ENCODE data around the gene UVRAG.
A peak's percentile ranks its signal among the peaks of the same experiment; 100 is the strongest.

The UVRAG gene

GRCh38 chr11:75896843-75897419, 81.9 kb downstream of the UVRAG start:
- no peak overlapping the region for H3K4me3 ChIP-seq
- peak; percentile 40 for DNase-seq (ENCODE audit: low read depth, low spot score)
- TF ChIP-seq POLR2AphosphoS5 (IDR thresholded peaks at IDR 0.05; ENCODE audit: borderline replicate concordance, low read depth, low read length) (no peak), FOXP2 (optimal IDR thresholded peaks at IDR 0.05; ENCODE audit: control extremely low read depth, extremely low read length, insufficient read depth) (no peak), EZH2 (IDR thresholded peaks at IDR 0.05) (no peak)
- H3K9ac ChIP-seq (ENCODE audit: insufficient read length) = no peak overlapping the region
- H3K36me3 ChIP-seq (ENCODE audit: insufficient read depth, low read length) = no peaks in the 10 kb centered on the region
- H3K27ac ChIP-seq = no peak overlapping the region
- no peaks in the 10 kb centered on the region for H3K9me3 ChIP-seq (ENCODE audit: low read depth, low read length)

- DNase-seq (ENCODE audit: low read depth, low spot score) = no peak
- H3K9ac ChIP-seq (ENCODE audit: insufficient read length) = no peak overlapping the region
- H3K27ac ChIP-seq = no peak overlapping the region
- H3K4me3 ChIP-seq = no peak overlapping the region
- H3K36me3 ChIP-seq (ENCODE audit: insufficient read depth, low read length) = no peaks in the 10 kb centered on the region
- TF ChIP-seq POLR2AphosphoS5 (IDR thresholded peaks at IDR 0.05; ENCODE audit: borderline replicate concordance, low read depth, low read length) = no peak
- TF ChIP-seq EZH2 (IDR thresholded peaks at IDR 0.05) = no peak
- TF ChIP-seq FOXP2 (optimal IDR thresholded peaks at IDR 0.05; ENCODE audit: control extremely low read depth, extremely low read length, insufficient read depth) = no peak
- no peaks in the 10 kb centered on the region for H3K9me3 ChIP-seq (ENCODE audit: low read depth, low read length)
These were observed 83.9 kb downstream of the UVRAG start for GRCh38 chr11:75898871-75899270.

GRCh38 chr11:75899806-75900205, 84.8 kb downstream of the UVRAG start:
- Histone ChIP-seq H3K36me3 (ENCODE audit: insufficient read depth, low read length) (no peaks in the 10 kb centered on the region), H3K9me3 (ENCODE audit: low read depth, low read length) (no peaks in the 10 kb centered on the region), H3K4me3 (no peak overlapping the region), H3K9ac (ENCODE audit: insufficient read length) (no peak overlapping the region), H3K27ac (no peak overlapping the region)
- no peak for DNase-seq (ENCODE audit: low read depth, low spot score)
- TF ChIP-seq FOXP2 (optimal IDR thresholded peaks at IDR 0.05; ENCODE audit: control extremely low read depth, extremely low read length, insufficient read depth) = no peak
- TF ChIP-seq POLR2AphosphoS5 (IDR thresholded peaks at IDR 0.05; ENCODE audit: borderline replicate concordance, low read depth, low read length) = no peak
- TF ChIP-seq EZH2 (IDR thresholded peaks at IDR 0.05) = no peak

- Histone ChIP-seq H3K9ac (ENCODE audit: insufficient read length) (no peak overlapping the region), H3K27ac (no peak overlapping the region), H3K36me3 (ENCODE audit: insufficient read depth, low read length) (no peaks in the 10 kb centered on the region), H3K9me3 (ENCODE audit: low read depth, low read length) (no peaks in the 10 kb centered on the region), H3K4me3 (no peak overlapping the region)
- no peak for DNase-seq (ENCODE audit: low read depth, low spot score)
- no peak for TF ChIP-seq POLR2AphosphoS5 (IDR thresholded peaks at IDR 0.05; ENCODE audit: borderline replicate concordance, low read depth, low read length)
- TF ChIP-seq FOXP2 (optimal IDR thresholded peaks at IDR 0.05; ENCODE audit: control extremely low read depth, extremely low read length, insufficient read depth) = no peak
- TF ChIP-seq EZH2 (IDR thresholded peaks at IDR 0.05) = no peak
These were observed 85.8 kb downstream of the UVRAG start for GRCh38 chr11:75900848-75901247.

GRCh38 chr11:75902631-75903030, 87.6 kb downstream of the UVRAG start:
- H3K27ac ChIP-seq = no peak overlapping the region
- no peak for DNase-seq (ENCODE audit: low read depth, low spot score)
- H3K9ac ChIP-seq (ENCODE audit: insufficient read length) = no peak overlapping the region
- TF ChIP-seq EZH2 (IDR thresholded peaks at IDR 0.05) = no peak
- no peak for TF ChIP-seq FOXP2 (optimal IDR thresholded peaks at IDR 0.05; ENCODE audit: control extremely low read depth, extremely low read length, insufficient read depth)
- no peak for TF ChIP-seq POLR2AphosphoS5 (IDR thresholded peaks at IDR 0.05; ENCODE audit: borderline replicate concordance, low read depth, low read length)
- no peaks in the 10 kb centered on the region for H3K9me3 ChIP-seq (ENCODE audit: low read depth, low read length)
- H3K4me3 ChIP-seq = no peak overlapping the region
- no peaks in the 10 kb centered on the region for H3K36me3 ChIP-seq (ENCODE audit: insufficient read depth, low read length)

GRCh38 chr11:75903276-75903675, 88.3 kb downstream of the UVRAG start:
- H3K9ac ChIP-seq (ENCODE audit: insufficient read length) = no peak overlapping the region
- H3K36me3 ChIP-seq (ENCODE audit: insufficient read depth, low read length) = no peaks in the 10 kb centered on the region

GRCh38 chr11:75905434-75905833, 90.4 kb downstream of the UVRAG start:
- Histone ChIP-seq H3K4me3 (no peak overlapping the region), H3K27ac (no peak overlapping the region), H3K9ac (ENCODE audit: insufficient read length) (no peak overlapping the region), H3K9me3 (ENCODE audit: low read depth, low read length) (no peaks in the 10 kb centered on the region), H3K36me3 (ENCODE audit: insufficient read depth, low read length) (no peaks in the 10 kb centered on the region)
- DNase-seq (ENCODE audit: low read depth, low spot score) = no peak
- TF ChIP-seq POLR2AphosphoS5 (IDR thresholded peaks at IDR 0.05; ENCODE audit: borderline replicate concordance, low read depth, low read length) = no peak
- no peak for TF ChIP-seq FOXP2 (optimal IDR thresholded peaks at IDR 0.05; ENCODE audit: control extremely low read depth, extremely low read length, insufficient read depth)
- no peak for TF ChIP-seq EZH2 (IDR thresholded peaks at IDR 0.05)

More at GRCh38 chr11:75903276-75903675, 88.3 kb downstream of the UVRAG start:
- no peak overlapping the region for H3K4me3 ChIP-seq
- no peaks in the 10 kb centered on the region for H3K9me3 ChIP-seq (ENCODE audit: low read depth, low read length)
- TF ChIP-seq EZH2 (IDR thresholded peaks at IDR 0.05) (no peak), POLR2AphosphoS5 (IDR thresholded peaks at IDR 0.05; ENCODE audit: borderline replicate concordance, low read depth, low read length) (no peak), FOXP2 (optimal IDR thresholded peaks at IDR 0.05; ENCODE audit: control extremely low read depth, extremely low read length, insufficient read depth) (no peak)
- no peak for DNase-seq (ENCODE audit: low read depth, low spot score)
- no peak overlapping the region for H3K27ac ChIP-seq

GRCh38 chr11:75907906-75908527, 93.0 kb downstream of the UVRAG start:
- no peak for TF ChIP-seq POLR2AphosphoS5 (IDR thresholded peaks at IDR 0.05; ENCODE audit: borderline replicate concordance, low read depth, low read length)
- TF ChIP-seq FOXP2 (optimal IDR thresholded peaks at IDR 0.05; ENCODE audit: control extremely low read depth, extremely low read length, insufficient read depth) = no peak
- TF ChIP-seq EZH2 (IDR thresholded peaks at IDR 0.05) = no peak
- no peak for DNase-seq (ENCODE audit: low read depth, low spot score)
- Histone ChIP-seq H3K9me3 (ENCODE audit: low read depth, low read length) (no peaks in the 10 kb centered on the region), H3K36me3 (ENCODE audit: insufficient read depth, low read length) (no peaks in the 10 kb centered on the region), H3K27ac (no peak overlapping the region), H3K4me3 (no peak overlapping the region), H3K9ac (ENCODE audit: insufficient read length) (no peak overlapping the region)
